Mesendoderm (in vitro differentiated cells): ENCODE measurements around the gene BRSK1.

ENCODE experiments used
- DNase-seq: peaks from one replicate; pipeline ENCODE4 v3.0.0; 2013
- H2AK5ac ChIP-seq: 2 replicates; pipeline ENCODE4 v1.6.1; 2013; ENCODE audit warnings: low read length, inconsistent platforms
- H2BK120ac ChIP-seq: 2 replicates; pipeline ENCODE4 v1.6.1; 2013; ENCODE audit warnings: low read depth, mild to moderate bottlenecking, low read length, moderate library complexity, mixed read lengths
- H2BK15ac ChIP-seq: replicated peaks from 2 replicates; pipeline ENCODE4 v1.6.1; 2013; ENCODE audit warnings: low read depth, mild to moderate bottlenecking, moderate library complexity
- H2BK5ac ChIP-seq: 2 replicates; pipeline ENCODE4 v1.6.1; 2013; ENCODE audit warnings: low read length, inconsistent platforms
- H3K18ac ChIP-seq: 2 replicates; pipeline ENCODE4 v1.6.1; 2013; ENCODE audit warnings: mild to moderate bottlenecking, low read length, mixed read lengths
- H3K23ac ChIP-seq: one replicate; pipeline ENCODE4 v1.6.1; 2013; ENCODE audit warnings: low read length
- H3K27ac ChIP-seq: 2 replicates; pipeline ENCODE4 v1.5.1; 2013; ENCODE audit warnings: low read depth, mild to moderate bottlenecking, inconsistent platforms, low read length, moderate library complexity
- H3K27me3 ChIP-seq: 2 replicates; pipeline ENCODE4 v1.6.1; 2013; ENCODE audit warnings: low read length, control low read depth, mild to moderate bottlenecking, inconsistent platforms; ENCODE audit not compliant: insufficient read depth, poor library complexity
- H3K36me3 ChIP-seq: 2 replicates; pipeline ENCODE4 v1.6.1; 2013; ENCODE audit warnings: low read length, inconsistent platforms; ENCODE audit not compliant: control insufficient read depth, insufficient read depth
- H3K4ac ChIP-seq: one replicate; pipeline ENCODE4 v1.6.1; 2013; ENCODE audit warnings: low read depth, mild to moderate bottlenecking, low read length, moderate library complexity
- H3K4me1 ChIP-seq: 2 replicates; pipeline ENCODE4 v1.6.1; 2013; ENCODE audit warnings: low read depth, low read length, inconsistent platforms; ENCODE audit not compliant: control insufficient read depth
- H3K4me2 ChIP-seq: 2 replicates; pipeline ENCODE4 v1.6.1; 2013; ENCODE audit warnings: low read length
- H3K4me3 ChIP-seq: 2 replicates; pipeline ENCODE4 v1.5.1; 2013; ENCODE audit warnings: mild to moderate bottlenecking, low read length
- H3K56ac ChIP-seq: one replicate; pipeline ENCODE4 v1.6.1; 2013; ENCODE audit warnings: low read length
- H3K79me1 ChIP-seq: 2 replicates; pipeline ENCODE4 v1.6.1; 2013; ENCODE audit warnings: low read length, inconsistent platforms
- H3K79me2 ChIP-seq: 2 replicates; pipeline ENCODE4 v1.6.1; 2013; ENCODE audit warnings: mild to moderate bottlenecking, low read length; ENCODE audit not compliant: control insufficient read depth, insufficient read depth
- H3K9ac ChIP-seq: 2 replicates; pipeline ENCODE4 v1.6.1; 2013; ENCODE audit warnings: low read length, inconsistent platforms
- H4K5ac ChIP-seq: one replicate; pipeline ENCODE4 v1.6.1; 2013; ENCODE audit warnings: low read length
- H4K8ac ChIP-seq: one replicate; pipeline ENCODE4 v1.6.1; 2013; ENCODE audit warnings: low read depth, mild to moderate bottlenecking, control low read depth, low read length, moderate library complexity
- WGBS: extraction: QIAGEN DNeasy Blood & Tissue Kit; methylation state at CpG from one replicate; pipeline ENCODE4 v1.1.7; 2013; ENCODE audit warnings: low lambda C conversion rate, missing lambda C conversion rate; ENCODE audit not compliant: insufficient coverage; ENCODE audit errors: extremely low coverage; 5-methylcytosine and 5-hydroxymethylcytosine counted together

The BRSK1 gene

DNA sequence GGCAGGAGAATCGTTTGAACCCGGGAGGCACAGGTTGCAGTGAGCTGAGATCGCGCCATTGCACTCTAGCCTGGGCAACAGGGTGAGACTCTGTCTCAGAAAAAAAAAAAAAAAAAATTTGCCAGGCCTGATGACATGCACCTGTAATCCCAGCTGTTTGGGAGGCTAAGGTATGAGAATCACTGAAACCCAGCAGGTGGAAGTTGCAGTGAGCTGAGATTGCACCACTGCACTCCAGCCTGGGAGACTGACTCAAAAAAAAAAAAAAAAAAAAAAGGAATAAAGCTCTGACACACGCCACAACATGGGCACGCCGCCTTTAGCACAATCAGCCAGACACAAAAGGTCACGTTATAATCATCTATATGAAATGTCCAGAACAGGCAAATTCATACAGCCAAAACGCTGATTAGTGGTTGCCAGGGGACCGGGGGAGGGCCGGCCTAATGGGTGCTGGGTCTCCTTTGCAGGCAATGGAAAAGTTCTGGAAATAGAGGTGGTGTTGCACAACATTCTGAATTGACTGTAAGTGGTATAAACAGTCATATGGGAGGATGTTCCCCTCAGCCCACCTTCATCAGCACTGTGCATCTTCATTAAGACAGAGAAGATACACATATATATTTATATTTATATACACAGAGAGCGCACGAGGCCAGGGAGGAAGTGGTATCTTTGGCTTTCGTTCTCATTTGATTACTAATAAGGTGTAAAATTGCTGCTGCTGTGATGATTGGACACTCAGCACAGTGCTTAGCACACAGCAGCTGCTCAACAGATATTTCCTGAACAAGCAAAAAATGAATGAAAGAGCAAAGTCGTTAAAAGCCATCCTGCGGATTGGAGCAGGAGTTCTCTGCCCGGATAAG, 7.7 kb upstream of the BRSK1 start:
- peaks cover 2% of the 10 kb centered on the region for H3K4me1 ChIP-seq
- H2AK5ac ChIP-seq: no peak overlapping the region
- DNase-seq: no peak
- H3K36me3 ChIP-seq: no peaks in the 10 kb centered on the region
- no peak overlapping the region for H3K4me2 ChIP-seq
- H2BK5ac ChIP-seq: no peak overlapping the region
- no peak overlapping the region for H2BK15ac ChIP-seq
- H3K27ac ChIP-seq: no peak overlapping the region
- no peak overlapping the region for H3K9ac ChIP-seq
- no peak overlapping the region for H3K18ac ChIP-seq
- no CpG with 5 or more reads among the region's 17 CpGs for WGBS
- no peak overlapping the region for H3K23ac ChIP-seq
- H4K8ac ChIP-seq: no peak overlapping the region
- no peak overlapping the region for H3K4ac ChIP-seq
- peaks cover 3% of the 10 kb centered on the region for H3K79me1 ChIP-seq
- no peak overlapping the region for H4K5ac ChIP-seq
- no peaks in the 10 kb centered on the region for H3K27me3 ChIP-seq
- no peak overlapping the region for H2BK120ac ChIP-seq
- no peak overlapping the region for H3K4me3 ChIP-seq
- H3K79me2 ChIP-seq: no peaks in the 10 kb centered on the region
- no peak overlapping the region for H3K56ac ChIP-seq

DNA sequence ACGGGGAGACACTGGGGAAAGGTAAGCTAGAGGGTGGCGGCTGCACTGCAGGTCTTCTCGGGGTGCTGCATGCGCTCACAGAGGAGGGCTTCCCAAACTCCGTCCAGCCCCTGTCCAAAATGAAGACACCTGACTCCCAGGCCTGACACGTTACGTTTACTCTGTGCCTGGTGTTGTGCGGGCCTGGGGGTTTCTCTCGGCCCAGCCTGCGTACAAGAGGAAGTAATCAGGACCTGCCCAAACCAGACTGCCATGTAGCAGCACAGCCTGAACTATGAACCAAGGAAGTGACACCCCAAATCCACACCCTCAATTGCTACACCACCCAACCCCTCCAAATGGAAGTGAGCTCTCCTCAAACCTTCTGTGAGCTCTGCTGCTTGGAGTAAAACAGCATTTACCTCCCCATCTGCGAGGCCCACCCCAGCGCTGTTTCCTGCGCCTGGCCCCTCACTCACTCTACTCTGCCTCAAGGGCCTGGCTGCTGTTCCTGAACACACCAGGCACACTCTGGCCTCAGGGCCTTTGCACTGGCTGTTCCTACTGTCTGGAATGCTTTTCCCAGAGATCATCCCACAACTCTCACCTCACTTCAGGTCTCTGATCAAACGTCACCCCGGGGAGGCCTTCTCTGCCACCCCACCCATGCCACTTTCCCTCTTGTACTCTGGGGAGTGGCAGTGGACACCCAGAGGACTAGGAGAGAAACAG, 6.9 kb upstream of the BRSK1 start:
- Histone ChIP-seq H2BK15ac (no peak overlapping the region), H3K79me1 (peaks cover 3% of the 10 kb centered on the region), H3K9ac (no peak overlapping the region), H3K36me3 (no peaks in the 10 kb centered on the region), H3K27me3 (no peaks in the 10 kb centered on the region), H3K4me2 (no peak overlapping the region), H4K8ac (no peak overlapping the region), H3K23ac (no peak overlapping the region), H3K18ac (no peak overlapping the region), H4K5ac (no peak overlapping the region), H3K4me3 (no peak overlapping the region), H2BK5ac (no peak overlapping the region), H3K4me1 (peaks cover 2% of the 10 kb centered on the region), H2AK5ac (no peak overlapping the region), H3K27ac (no peak overlapping the region), H3K79me2 (no peaks in the 10 kb centered on the region), H2BK120ac (no peak overlapping the region), H3K56ac (no peak overlapping the region), H3K4ac (no peak overlapping the region)
- DNase-seq: no peak
- no CpG with 5 or more reads among the region's 15 CpGs for WGBS

DNA sequence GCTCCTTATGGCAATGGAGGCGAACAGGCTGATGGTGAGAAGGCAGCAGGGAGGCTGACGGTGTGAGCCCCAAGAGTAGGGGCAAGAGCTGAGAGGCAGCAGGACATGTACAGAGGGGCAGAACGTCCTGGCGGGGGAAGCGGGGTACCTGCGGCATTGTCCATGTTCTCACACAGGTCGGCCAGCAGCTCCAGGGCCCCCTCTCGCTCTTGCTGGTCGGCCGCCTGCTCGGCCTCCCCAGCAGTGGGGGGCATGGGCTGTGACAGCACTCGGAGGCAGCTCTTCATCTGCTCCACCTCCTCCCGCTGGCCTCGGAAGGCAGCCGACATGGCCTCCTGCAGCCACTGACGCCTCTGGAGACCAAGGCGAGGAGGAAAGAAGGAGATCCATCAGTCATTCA, 6.3 kb upstream of the BRSK1 start:
- no peak overlapping the region for H3K4ac ChIP-seq
- no peaks in the 10 kb centered on the region for H3K79me2 ChIP-seq
- H4K5ac ChIP-seq: no peak overlapping the region
- no peak overlapping the region for H2BK5ac ChIP-seq
- H3K36me3 ChIP-seq: no peaks in the 10 kb centered on the region
- no peak overlapping the region for H2BK120ac ChIP-seq
- H3K23ac ChIP-seq: no peak overlapping the region
- no peak overlapping the region for H3K9ac ChIP-seq
- H2AK5ac ChIP-seq: no peak overlapping the region
- peaks cover 2% of the 10 kb centered on the region for H3K4me1 ChIP-seq
- H3K4me3 ChIP-seq: no peak overlapping the region
- H3K18ac ChIP-seq: no peak overlapping the region
- H3K56ac ChIP-seq: no peak overlapping the region
- no CpG with 5 or more reads among the region's 17 CpGs for WGBS
- H4K8ac ChIP-seq: no peak overlapping the region
- H3K27me3 ChIP-seq: no peaks in the 10 kb centered on the region
- H2BK15ac ChIP-seq: no peak overlapping the region
- H3K27ac ChIP-seq: no peak overlapping the region
- no peak overlapping the region for H3K4me2 ChIP-seq
- peaks cover 3% of the 10 kb centered on the region for H3K79me1 ChIP-seq
- DNase-seq: no peak

- peaks cover 2% of the 10 kb centered on the region for H3K4me1 ChIP-seq
These were observed 5.2 kb upstream of the BRSK1 start for GRCh38 chr19:55278391-55279135.

GRCh38 chr19:55279340-55279739, 4.5 kb upstream of the BRSK1 start:
- Histone ChIP-seq H3K56ac (peak overlapping the region; percentile 85), H4K5ac (no peak overlapping the region), H2BK5ac (no peak overlapping the region), H3K27ac (no peak overlapping the region), H3K27me3 (no peaks in the 10 kb centered on the region), H3K4me3 (peak overlapping the region; percentile 81), H3K4me1 (peaks cover 2% of the 10 kb centered on the region), H3K9ac (peak overlapping the region; percentile 66), H2BK120ac (no peak overlapping the region), H2AK5ac (no peak overlapping the region), H3K4ac (no peak overlapping the region), H3K4me2 (peak overlapping the region; percentile 68), H3K36me3 (no peaks in the 10 kb centered on the region), H4K8ac (no peak overlapping the region), H2BK15ac (no peak overlapping the region), H3K79me2 (no peaks in the 10 kb centered on the region), H3K23ac (no peak overlapping the region), H3K79me1 (peaks cover 3% of the 10 kb centered on the region), H3K18ac (no peak overlapping the region)
- no CpG with 5 or more reads among the region's 23 CpGs for WGBS
- DNase-seq: no peak

More at GRCh38 chr19:55278391-55279135, 5.2 kb upstream of the BRSK1 start:
- Histone ChIP-seq H4K8ac (no peak overlapping the region), H3K27me3 (no peaks in the 10 kb centered on the region), H3K4me2 (no peak overlapping the region), H2BK120ac (no peak overlapping the region), H3K36me3 (no peaks in the 10 kb centered on the region), H3K56ac (no peak overlapping the region), H4K5ac (no peak overlapping the region), H3K79me2 (no peaks in the 10 kb centered on the region), H2BK5ac (no peak overlapping the region), H2AK5ac (no peak overlapping the region), H3K4me3 (no peak overlapping the region), H2BK15ac (no peak overlapping the region), H3K4ac (no peak overlapping the region), H3K27ac (no peak overlapping the region), H3K79me1 (peaks cover 3% of the 10 kb centered on the region), H3K23ac (no peak overlapping the region), H3K9ac (no peak overlapping the region), H3K18ac (no peak overlapping the region)
- WGBS: no CpG with 5 or more reads among the region's 13 CpGs
- no peak for DNase-seq
